Measurements from ENCODE around the gene TBX10.
"Not testable (repeated sequence)": the region's sequence is repeated elsewhere in the genome, so short reads cannot be mapped to it uniquely, and the experiment has no call there.

Gene TBX10

DNA sequence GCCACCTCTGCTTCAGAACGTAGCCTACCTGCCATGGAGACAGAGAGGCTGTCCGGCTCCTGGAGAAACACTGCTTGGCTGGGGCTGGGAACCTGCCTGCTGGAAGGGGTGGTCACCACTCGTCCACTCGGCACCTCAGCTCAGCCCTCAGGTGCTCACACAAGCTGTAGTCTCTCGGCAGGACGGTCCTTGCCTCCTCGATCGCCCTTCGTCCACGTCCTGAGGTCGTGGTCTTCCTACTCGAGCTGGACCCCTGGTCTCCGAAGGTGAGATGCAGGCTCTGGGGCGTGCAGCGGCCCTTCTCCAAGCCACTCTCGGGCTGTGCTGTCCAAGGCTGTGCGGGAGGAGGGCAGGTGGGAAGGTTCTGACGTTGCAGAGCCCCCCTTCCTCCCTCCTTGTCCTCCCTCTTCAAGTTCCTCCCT, at the start of gene TBX10:
TSS of gene TBX10 (minus strand) at position 326 of the 422 bp plus-strand sequence. CDS start at position 35, 291 bp downstream.
- no peak within 1 kb of the TSS for H3K4me3 ChIP-seq (ENCODE audit: low read length)
- H3K36me3 ChIP-seq (ENCODE audit: control insufficient read depth, low read length), result no peaks in the 10 kb centered on the region
- TF ChIP-seq EZH2phosphoT487 (IDR thresholded peaks at IDR 0.05; ENCODE audit: borderline replicate concordance, low read length) (no peak), CTCF (IDR thresholded peaks at IDR 0.05; ENCODE audit: low read depth, low read length, poor library complexity, severe bottlenecking) (no peak)
- no peak within 1 kb of the TSS for H3K4me2 ChIP-seq (ENCODE audit: low read length)
- no peaks in the 10 kb centered on the region for H4K20me1 ChIP-seq (ENCODE audit: control insufficient read depth, insufficient read depth, low read depth, low read length)
- H3K9me2 ChIP-seq (replicated peaks; ENCODE audit: control insufficient read depth, low read length), result no peaks in the 10 kb centered on the region
- H3K79me2 ChIP-seq (ENCODE audit: control insufficient read depth, low read length), result peaks cover 1% of the 10 kb centered on the region; the same call in 1 of the 2 replicates
- no peaks in the 10 kb centered on the region for H3K27me3 ChIP-seq (ENCODE audit: control insufficient read depth, low read length)
- no peaks in the 10 kb centered on the region for H3K9me3 ChIP-seq (ENCODE audit: control insufficient read depth, insufficient read depth, low read length)
- peaks cover 14% of the 10 kb centered on the region for H3K4me1 ChIP-seq (ENCODE audit: control insufficient read depth, low read length)
- no peak within 1 kb of the TSS for H3K27ac ChIP-seq (ENCODE audit: low read depth, low read length)
- 0 out of 2 replicates have a peak, but pooled peaks cover 6% of the 10 kb centered on the region for H3F3A ChIP-seq (ENCODE audit: control insufficient read depth, insufficient read depth)

DNA sequence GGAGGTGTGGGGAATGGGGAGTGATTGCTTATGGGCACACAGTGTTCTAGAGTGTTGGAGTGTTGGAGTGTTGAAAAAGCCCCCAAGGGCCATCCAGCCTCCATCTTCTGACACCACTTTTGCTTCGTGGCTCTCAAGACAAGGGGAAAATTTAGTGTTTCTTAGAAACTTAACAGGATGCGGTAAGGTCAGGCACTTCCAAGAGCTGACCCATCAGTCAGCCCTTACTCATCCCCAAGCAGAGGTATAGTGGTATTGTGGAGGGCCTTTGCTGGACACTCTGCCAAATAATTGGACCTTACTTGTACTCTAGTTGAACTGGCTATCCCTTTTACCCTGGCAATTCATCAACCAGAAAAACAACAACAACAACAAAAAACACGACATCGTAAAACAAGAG, 49.6 kb upstream of the TBX10 start:
- no peaks in the 10 kb centered on the region for H3K9me3 ChIP-seq (ENCODE audit: control insufficient read depth, insufficient read depth, low read length)
- no peaks in the 10 kb centered on the region for H3K27me3 ChIP-seq (ENCODE audit: control insufficient read depth, low read length)
- H3K27ac ChIP-seq (ENCODE audit: low read depth, low read length), result no peak overlapping the region

DNA sequence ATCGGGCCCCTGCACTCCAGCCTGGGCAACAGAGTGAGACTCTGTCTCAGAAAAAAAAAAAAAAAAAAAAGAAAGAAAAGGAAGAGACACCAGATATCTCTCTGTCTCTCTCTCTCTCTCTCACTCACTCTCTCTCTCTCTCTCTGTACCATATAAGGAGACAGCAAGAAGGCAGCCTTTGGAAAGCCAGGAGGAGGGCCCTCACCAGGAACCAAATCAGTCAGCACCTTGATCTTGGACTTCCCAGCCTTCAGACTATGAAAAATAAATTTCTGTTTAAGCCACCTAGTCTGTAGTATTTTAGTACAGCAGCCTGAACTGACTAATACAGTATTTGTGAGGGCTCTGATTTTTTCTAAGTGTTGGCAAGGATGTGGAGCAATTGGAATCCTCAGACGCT, 48.4 kb upstream of the TBX10 start:
- H3K79me2 ChIP-seq (ENCODE audit: control insufficient read depth, low read length), result no peaks in the 10 kb centered on the region
- H3K4me3 ChIP-seq (ENCODE audit: low read length), result no peak overlapping the region
- H3K9me3 ChIP-seq (ENCODE audit: control insufficient read depth, insufficient read depth, low read length), result no peaks in the 10 kb centered on the region
- H3K9me2 ChIP-seq (replicated peaks; ENCODE audit: control insufficient read depth, low read length), result no peaks in the 10 kb centered on the region
- TF ChIP-seq CTCF (IDR thresholded peaks at IDR 0.05; ENCODE audit: low read depth, low read length, poor library complexity, severe bottlenecking) (no peak), EZH2phosphoT487 (IDR thresholded peaks at IDR 0.05; ENCODE audit: borderline replicate concordance, low read length) (no peak)
- no peaks in the 10 kb centered on the region for H3K36me3 ChIP-seq (ENCODE audit: control insufficient read depth, low read length)
- H3K4me2 ChIP-seq (ENCODE audit: low read length), result no peak overlapping the region
- peaks cover 34% of the 10 kb centered on the region for H3K4me1 ChIP-seq (ENCODE audit: control insufficient read depth, low read length)
- no peaks in the 10 kb centered on the region for H3F3A ChIP-seq (ENCODE audit: control insufficient read depth, insufficient read depth)
- no peaks in the 10 kb centered on the region for H3K27me3 ChIP-seq (ENCODE audit: control insufficient read depth, low read length)
- no peaks in the 10 kb centered on the region for H4K20me1 ChIP-seq (ENCODE audit: control insufficient read depth, insufficient read depth, low read depth, low read length)
- no peak overlapping the region for H3K27ac ChIP-seq (ENCODE audit: low read depth, low read length)

More for the DNA sequence above, 49.6 kb upstream of the TBX10 start:
- Histone ChIP-seq H3K4me1 (ENCODE audit: control insufficient read depth, low read length) (peaks cover 34% of the 10 kb centered on the region), H3K36me3 (ENCODE audit: control insufficient read depth, low read length) (no peaks in the 10 kb centered on the region), H3K4me3 (ENCODE audit: low read length) (no peak overlapping the region), H3K9me2 (replicated peaks; ENCODE audit: control insufficient read depth, low read length) (no peaks in the 10 kb centered on the region), H4K20me1 (ENCODE audit: control insufficient read depth, insufficient read depth, low read depth, low read length) (no peaks in the 10 kb centered on the region), H3K79me2 (ENCODE audit: control insufficient read depth, low read length) (no peaks in the 10 kb centered on the region), H3K4me2 (ENCODE audit: low read length) (no peak overlapping the region), H3F3A (ENCODE audit: control insufficient read depth, insufficient read depth) (0 out of 2 replicates have a peak, but pooled peaks cover 3% of the 10 kb centered on the region)
- no peak for TF ChIP-seq EZH2phosphoT487 (IDR thresholded peaks at IDR 0.05; ENCODE audit: borderline replicate concordance, low read length)
- no peak for TF ChIP-seq CTCF (IDR thresholded peaks at IDR 0.05; ENCODE audit: low read depth, low read length, poor library complexity, severe bottlenecking)

- not testable (repeated sequence) for H3K27me3 ChIP-seq (ENCODE audit: control insufficient read depth, low read length)
Measured at GRCh38 chr11:67685641-67686332, 46.2 kb upstream of the TBX10 start.

DNA sequence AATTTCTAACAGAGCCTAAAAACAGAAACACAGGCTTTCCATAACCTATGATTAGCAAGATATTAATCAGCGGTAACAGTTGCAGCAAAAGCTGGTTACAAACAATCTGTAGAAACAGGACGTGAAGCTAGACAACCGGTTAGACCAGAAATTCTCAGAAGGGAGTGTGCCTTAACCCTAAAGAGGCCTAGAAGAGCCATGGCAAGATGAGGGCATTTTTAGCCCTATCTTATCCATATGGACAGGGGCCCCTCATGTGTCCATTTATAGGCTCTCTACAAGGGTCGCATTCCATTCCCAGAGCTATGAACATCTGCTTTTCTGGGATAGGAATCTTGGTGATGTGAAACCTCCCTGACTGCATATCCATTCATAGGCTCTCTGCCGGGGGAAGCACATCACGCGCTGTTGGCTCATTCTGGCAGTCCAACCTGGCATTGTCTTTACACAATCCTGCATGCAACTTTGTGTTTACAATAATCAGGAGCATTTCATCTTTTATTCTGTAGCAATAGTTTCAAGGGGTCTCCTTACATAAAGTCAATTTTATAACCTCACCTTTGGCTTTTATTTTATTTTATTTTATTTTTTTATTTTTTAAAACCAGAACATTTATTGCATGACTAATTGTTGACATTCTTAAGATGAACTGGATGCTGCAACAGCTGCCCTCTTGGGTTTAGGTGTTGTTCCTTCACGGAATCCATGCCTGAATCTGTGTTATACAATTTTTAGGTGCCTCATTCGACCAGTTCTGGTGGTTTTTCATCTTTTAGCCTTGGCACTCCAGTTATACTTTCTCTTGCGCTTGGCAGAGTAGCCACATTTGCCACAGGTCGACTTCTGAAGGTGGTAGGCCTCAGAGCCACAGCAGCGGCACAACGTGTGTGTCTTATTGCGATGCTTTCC, 42.8 kb upstream of the TBX10 start:
- peaks cover 19% of the 10 kb centered on the region for H3K4me1 ChIP-seq (ENCODE audit: control insufficient read depth, low read length)
- not testable (repeated sequence) for H4K20me1 ChIP-seq (ENCODE audit: control insufficient read depth, insufficient read depth, low read depth, low read length); H3K9me2 ChIP-seq (replicated peaks; ENCODE audit: control insufficient read depth, low read length); H3K79me2 ChIP-seq (ENCODE audit: control insufficient read depth, low read length); H3K36me3 ChIP-seq (ENCODE audit: control insufficient read depth, low read length); H3K9me3 ChIP-seq (ENCODE audit: control insufficient read depth, insufficient read depth, low read length); H3K4me2 ChIP-seq (ENCODE audit: low read length); H3F3A ChIP-seq (ENCODE audit: control insufficient read depth, insufficient read depth); H3K27me3 ChIP-seq (ENCODE audit: control insufficient read depth, low read length); H3K27ac ChIP-seq (ENCODE audit: low read depth, low read length); H3K4me3 ChIP-seq (ENCODE audit: low read length)

More at GRCh38 chr11:67685641-67686332, 46.2 kb upstream of the TBX10 start:
- H3K9me3 ChIP-seq (ENCODE audit: control insufficient read depth, insufficient read depth, low read length); H4K20me1 ChIP-seq (ENCODE audit: control insufficient read depth, insufficient read depth, low read depth, low read length); H3K4me3 ChIP-seq (ENCODE audit: low read length); H3K36me3 ChIP-seq (ENCODE audit: control insufficient read depth, low read length); H3K9me2 ChIP-seq (replicated peaks; ENCODE audit: control insufficient read depth, low read length); H3F3A ChIP-seq (ENCODE audit: control insufficient read depth, insufficient read depth); H3K4me2 ChIP-seq (ENCODE audit: low read length); H3K79me2 ChIP-seq (ENCODE audit: control insufficient read depth, low read length); H3K27ac ChIP-seq (ENCODE audit: low read depth, low read length): not testable (repeated sequence)
- peaks cover 29% of the 10 kb centered on the region for H3K4me1 ChIP-seq (ENCODE audit: control insufficient read depth, low read length)
